Mesenchymal stem cell (in vitro differentiated cells and primary cell): Measurements from ENCODE around the gene RTRAF.

Experiments
- DNase-seq: peaks from one replicate; pipeline ENCODE4 v3.0.0-alpha.2; 2013
- H2AFZ ChIP-seq: one replicate; pipeline ENCODE4 v1.6.1; 2013; ENCODE audit warnings: low read depth, mild to moderate bottlenecking, control low read depth, inconsistent platforms, low read length, moderate library complexity
- H2AK5ac ChIP-seq: 2 replicates; pipeline ENCODE4 v1.6.1; 2013; ENCODE audit warnings: low read length, moderate library complexity, mild to moderate bottlenecking, inconsistent platforms; ENCODE audit not compliant: severe bottlenecking
- H2BK120ac ChIP-seq: one replicate; pipeline ENCODE4 v1.6.1; 2013; ENCODE audit warnings: low read depth, mild to moderate bottlenecking, inconsistent platforms, low read length, moderate library complexity
- H2BK12ac ChIP-seq, 2 experiments: one replicate each; pipeline ENCODE4 v1.6.1; 2013; ENCODE audit warnings: inconsistent platforms in 2 of 2, low read length in 2 of 2, mild to moderate bottlenecking in 2 of 2, moderate library complexity in 2 of 2, control low read depth in 1 of 2
- H2BK15ac ChIP-seq: one replicate; pipeline ENCODE4 v1.6.1; 2013; ENCODE audit warnings: mild to moderate bottlenecking, low read depth, inconsistent platforms; ENCODE audit not compliant: poor library complexity, severe bottlenecking
- H2BK5ac ChIP-seq: 2 replicates; pipeline ENCODE4 v1.6.1; 2013; ENCODE audit warnings: low read depth, mild to moderate bottlenecking, low read length, control low read depth, inconsistent platforms; ENCODE audit not compliant: poor library complexity, severe bottlenecking
- H3K14ac ChIP-seq, 2 experiments: one replicate each; pipeline ENCODE4 v1.6.1; 2013; ENCODE audit warnings: inconsistent platforms in 2 of 2, low read length in 2 of 2, control low read depth in 1 of 2, mild to moderate bottlenecking in 1 of 2, moderate library complexity in 1 of 2
- H3K18ac ChIP-seq, 2 experiments: one replicate each; pipeline ENCODE4 v1.6.1; 2013; ENCODE audit warnings: inconsistent platforms in 2 of 2, low read length in 2 of 2, control low read depth in 1 of 2, low read depth in 1 of 2, mild to moderate bottlenecking in 1 of 2
- H3K23ac ChIP-seq, 2 experiments: one replicate each; pipeline ENCODE4 v1.6.1; 2013; ENCODE audit warnings: inconsistent platforms in 2 of 2, low read length in 2 of 2, mild to moderate bottlenecking in 2 of 2, moderate library complexity in 2 of 2, control low read depth in 1 of 2
- H3K27ac ChIP-seq: 2 replicates; pipeline ENCODE4 v1.5.1; 2013; ENCODE audit warnings: mild to moderate bottlenecking, moderate library complexity, low read length, control low read depth, inconsistent platforms; ENCODE audit not compliant: poor library complexity, severe bottlenecking
- H3K27me3 ChIP-seq, 2 experiments: 2 replicates each; pipeline versions ENCODE4 v1.6.1 to v1.7.0; 2013; ENCODE audit warnings: low read length in 2 of 2, mild to moderate bottlenecking in 2 of 2, moderate library complexity in 2 of 2, control low read depth in 1 of 2, inconsistent platforms in 1 of 2; ENCODE audit not compliant: control insufficient read depth in 1 of 2, insufficient read depth in 1 of 2
- H3K36me3 ChIP-seq, 2 experiments: 2 replicates each; pipeline versions ENCODE4 v1.6.1 to v1.7.0; 2013; ENCODE audit warnings: low read length in 2 of 2, control low read depth in 1 of 2, inconsistent platforms in 1 of 2, low read depth in 1 of 2, mild to moderate bottlenecking in 1 of 2; ENCODE audit not compliant: insufficient read depth in 2 of 2, control insufficient read depth in 1 of 2
- H3K4ac ChIP-seq, 2 experiments: one replicate each; pipeline ENCODE4 v1.6.1; 2013; ENCODE audit warnings: inconsistent platforms in 2 of 2, low read length in 2 of 2, mild to moderate bottlenecking in 2 of 2, moderate library complexity in 2 of 2, control low read depth in 1 of 2, low read depth in 1 of 2
- H3K4me1 ChIP-seq: 2 replicates; pipeline ENCODE4 v1.6.1; 2013; ENCODE audit warnings: low read depth, low read length, control low read depth; ENCODE audit not compliant: control insufficient read depth, insufficient read depth
- H3K4me2 ChIP-seq: 2 replicates; pipeline ENCODE4 v1.6.1; 2013; ENCODE audit warnings: low read length, mild to moderate bottlenecking, inconsistent platforms; ENCODE audit not compliant: poor library complexity, severe bottlenecking
- H3K4me3 ChIP-seq, 2 experiments: 2 replicates each; pipeline versions ENCODE4 v1.5.1 to v1.7.0; 2013; ENCODE audit warnings: low read length in 2 of 2, mild to moderate bottlenecking in 2 of 2, control low read depth in 1 of 2, low read depth in 1 of 2; ENCODE audit not compliant: insufficient read depth in 1 of 2
- H3K79me1 ChIP-seq: replicated peaks from 2 replicates; pipeline ENCODE4 v1.6.1; 2013; ENCODE audit warnings: mild to moderate bottlenecking, control low read depth, low read length, inconsistent platforms; ENCODE audit not compliant: poor library complexity, severe bottlenecking
- H3K9ac ChIP-seq: 2 replicates; pipeline ENCODE4 v1.7.0; 2013; ENCODE audit warnings: mild to moderate bottlenecking, low read length, moderate library complexity
- H3K9me3 ChIP-seq: 2 replicates; pipeline ENCODE4 v1.7.0; 2013; ENCODE audit warnings: mild to moderate bottlenecking, low read length; ENCODE audit not compliant: control insufficient read depth
- H4K8ac ChIP-seq: one replicate; pipeline ENCODE4 v1.6.1; 2013; ENCODE audit warnings: inconsistent platforms, mild to moderate bottlenecking, low read length, moderate library complexity
- H4K91ac ChIP-seq: one replicate; pipeline ENCODE4 v1.6.1; 2013; ENCODE audit warnings: mild to moderate bottlenecking, low read length, inconsistent platforms
- WGBS: methylation state at CpG from one replicate; pipeline ENCODE4 v1.1.7; 2013; ENCODE audit warnings: mixed read lengths; 5-methylcytosine and 5-hydroxymethylcytosine counted together

RTRAF gene

DNA sequence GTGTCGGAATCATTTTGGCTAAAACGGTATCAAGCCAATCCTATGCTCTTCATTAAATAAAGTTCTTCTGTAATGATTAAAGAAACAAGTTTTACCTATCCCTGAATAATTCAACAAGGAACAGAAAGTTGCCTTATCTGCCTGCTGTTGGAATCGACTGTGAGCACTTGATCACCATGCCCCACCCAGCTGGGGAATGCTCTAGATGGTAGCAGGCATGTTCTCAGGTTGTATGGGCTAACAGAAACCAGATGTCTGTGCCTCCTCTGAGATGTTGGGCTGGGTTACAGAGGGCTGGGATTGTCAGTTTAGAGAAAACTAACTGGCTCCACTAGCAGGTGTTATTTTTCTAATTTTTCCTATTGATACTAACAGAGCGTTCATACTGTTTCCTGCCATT is 28.9 kb downstream of the RTRAF start:
- no peaks in the 10 kb centered on the region for H3K79me1 ChIP-seq
- H2BK5ac ChIP-seq, result no peak overlapping the region
- H3K4ac ChIP-seq, result no peak overlapping the region
- H3K27ac ChIP-seq, result no peak overlapping the region
- no peak overlapping the region for H3K4me3 ChIP-seq
- H4K8ac ChIP-seq, result no peak overlapping the region
- peaks cover 3 to 54% of the 10 kb centered on the region in 2 experiments for H3K36me3 ChIP-seq
- no peak overlapping the region for H2BK120ac ChIP-seq
- DNase-seq, result no peak
- H4K91ac ChIP-seq, result no peak overlapping the region
- no peak overlapping the region for H2AK5ac ChIP-seq
- no peaks in the 10 kb centered on the region for H3K4me1 ChIP-seq
- WGBS, result 90% methylated on average over 2 of the region's 4 CpGs
- no peak overlapping the region for H2BK12ac ChIP-seq
- H2AFZ ChIP-seq, result no peak overlapping the region
- H3K9me3 ChIP-seq, result no peaks in the 10 kb centered on the region
- H3K9ac ChIP-seq, result no peak overlapping the region
- H3K18ac ChIP-seq, result no peak overlapping the region
- H3K4me2 ChIP-seq, result no peak overlapping the region
- H3K23ac ChIP-seq, result no peak overlapping the region
- no peak overlapping the region for H3K14ac ChIP-seq
- H3K27me3 ChIP-seq, result peaks cover 0 to 11% of the 10 kb centered on the region in 2 experiments
- no peak overlapping the region for H2BK15ac ChIP-seq

DNA sequence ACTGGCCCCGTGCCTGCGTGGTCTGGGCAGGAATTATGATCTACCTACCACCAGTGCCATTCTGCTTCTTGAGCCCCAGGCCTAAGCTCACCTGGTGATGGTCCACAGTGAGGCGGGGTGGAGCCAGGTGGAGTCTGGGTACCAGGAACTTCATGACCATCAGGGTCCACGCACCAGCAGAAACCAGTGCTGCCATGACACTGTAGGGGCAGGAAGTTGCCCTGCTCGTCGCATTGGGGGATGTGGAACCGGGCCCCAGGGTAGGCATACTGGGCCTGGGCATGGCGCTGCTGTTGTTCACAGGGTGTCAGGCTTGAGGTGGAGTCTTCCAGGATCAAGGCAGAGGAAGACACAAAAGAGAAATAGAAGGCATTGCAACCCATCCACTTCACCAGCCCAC is 29.6 kb downstream of the RTRAF start:
- H2BK15ac ChIP-seq, result no peak overlapping the region
- H2AFZ ChIP-seq, result no peak overlapping the region
- DNase-seq, result no peak
- H2AK5ac ChIP-seq, result no peak overlapping the region
- H3K36me3 ChIP-seq, result peaks cover 3 to 47% of the 10 kb centered on the region in 2 experiments
- no peak overlapping the region for H3K4me2 ChIP-seq
- no peak overlapping the region for H3K18ac ChIP-seq
- H2BK120ac ChIP-seq, result no peak overlapping the region
- no peaks in the 10 kb centered on the region for H3K79me1 ChIP-seq
- no peak overlapping the region for H3K4me3 ChIP-seq
- over 99% methylated on average over 8 of the region's 8 CpGs for WGBS
- no peak overlapping the region for H3K23ac ChIP-seq
- peak overlapping the region in 1 of 2 experiments; percentile 32 for H2BK12ac ChIP-seq
- H3K4me1 ChIP-seq, result no peaks in the 10 kb centered on the region
- H3K9ac ChIP-seq, result no peak overlapping the region
- H4K91ac ChIP-seq, result peak overlapping the region; percentile 43
- no peaks in the 10 kb centered on the region for H3K9me3 ChIP-seq
- H3K27ac ChIP-seq, result no peak overlapping the region
- H3K4ac ChIP-seq, result no peak overlapping the region
- no peak overlapping the region for H2BK5ac ChIP-seq
- H3K27me3 ChIP-seq, result peaks cover 0 to 11% of the 10 kb centered on the region in 2 experiments
- no peak overlapping the region for H3K14ac ChIP-seq
- H4K8ac ChIP-seq, result no peak overlapping the region

DNA sequence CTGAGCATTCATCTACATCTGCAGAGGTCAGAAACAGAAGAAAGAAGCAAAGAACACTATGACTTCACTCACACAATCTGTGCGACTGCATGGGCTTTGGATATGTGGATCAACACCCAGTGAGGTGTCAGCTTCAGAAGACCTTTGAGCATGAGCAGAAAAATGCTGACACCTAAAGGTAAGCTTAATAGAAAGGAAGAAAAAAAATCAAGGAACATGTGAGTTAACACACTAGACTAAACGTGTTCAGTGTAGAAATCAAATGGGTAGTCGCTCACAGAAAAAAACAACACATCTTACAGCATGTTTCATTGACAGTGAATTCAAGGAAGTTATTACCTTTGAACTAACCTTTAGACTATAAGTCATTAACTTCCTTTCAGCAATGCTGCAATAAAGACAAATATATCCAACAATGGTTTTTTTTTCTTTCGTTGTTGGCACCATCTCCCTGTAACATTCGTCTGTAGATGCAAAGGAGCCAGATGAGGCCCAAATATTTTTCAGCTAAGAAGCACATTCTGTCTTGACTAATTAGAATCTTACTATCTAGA is 30.9 kb downstream of the RTRAF start:
- no peak for DNase-seq
- no peak overlapping the region for H2AK5ac ChIP-seq
- peak overlapping the region in 1 of 2 experiments; percentile 49 for H2BK12ac ChIP-seq
- H3K14ac ChIP-seq, result no peak overlapping the region
- H4K8ac ChIP-seq, result peak overlapping the region; percentile 48
- no peak overlapping the region for H2BK15ac ChIP-seq
- H3K9me3 ChIP-seq, result no peaks in the 10 kb centered on the region
- H3K4me3 ChIP-seq, result no peak overlapping the region
- peaks cover 0 to 11% of the 10 kb centered on the region in 2 experiments for H3K27me3 ChIP-seq
- no peak overlapping the region for H3K23ac ChIP-seq
- no peak overlapping the region for H3K9ac ChIP-seq
- H2BK5ac ChIP-seq, result no peak overlapping the region
- WGBS, result 92% methylated on average over 5 of the region's 5 CpGs
- no peak overlapping the region for H4K91ac ChIP-seq
- peaks cover 0 to 34% of the 10 kb centered on the region in 2 experiments for H3K36me3 ChIP-seq
- no peak overlapping the region for H3K4ac ChIP-seq
- H3K4me2 ChIP-seq, result no peak overlapping the region
- no peaks in the 10 kb centered on the region for H3K4me1 ChIP-seq
- no peak overlapping the region for H2BK120ac ChIP-seq
- no peak overlapping the region for H3K27ac ChIP-seq
- no peak overlapping the region for H3K18ac ChIP-seq
- no peaks in the 10 kb centered on the region for H3K79me1 ChIP-seq
- H2AFZ ChIP-seq, result no peak overlapping the region

DNA sequence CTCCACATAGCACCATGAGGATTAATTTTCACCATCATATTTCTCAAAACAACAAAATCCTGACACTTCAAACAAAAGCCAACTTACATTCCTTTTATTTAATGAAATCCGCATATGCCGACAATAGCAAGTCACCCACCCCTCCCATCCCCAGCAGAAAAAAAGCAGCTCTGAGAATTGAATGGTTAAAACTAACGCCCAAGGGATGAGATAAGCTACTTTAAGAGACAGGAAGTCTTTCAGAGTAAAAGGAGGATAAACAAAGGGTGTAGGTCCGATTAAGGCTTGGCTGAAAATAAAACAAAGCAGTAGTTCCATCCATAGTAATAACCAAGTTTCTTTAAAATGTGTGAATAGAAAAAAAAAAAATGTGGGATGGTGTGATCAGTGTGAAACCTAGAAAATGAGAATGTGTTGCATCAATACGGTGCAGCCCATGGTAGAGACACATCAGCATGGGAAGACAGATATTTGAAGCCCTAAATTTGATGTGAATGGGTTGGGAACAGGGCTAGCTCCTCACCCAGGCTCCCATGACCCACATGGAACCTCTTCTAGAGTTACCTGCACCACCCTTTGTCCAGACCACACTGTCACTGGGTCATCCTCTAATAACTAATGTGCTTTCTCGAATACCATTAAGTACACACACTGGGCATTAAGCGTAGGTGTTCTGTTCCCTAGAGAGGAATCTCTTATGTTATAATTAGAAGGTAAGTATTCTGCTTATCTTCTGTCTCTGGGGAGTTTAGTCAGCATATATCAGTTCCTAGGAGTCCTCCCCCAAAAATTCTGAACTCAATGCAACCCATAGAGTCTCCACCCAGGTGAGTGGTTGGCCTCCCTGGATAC is 31.7 kb downstream of the RTRAF start:
- Histone ChIP-seq H3K4me1 (peaks cover 3% of the 10 kb centered on the region), H3K4me2 (no peak overlapping the region), H4K91ac (peak overlapping the region; percentile 34), H2BK12ac (peak overlapping the region; percentile 21 to 34), H3K14ac (no peak overlapping the region), H3K9me3 (no peaks in the 10 kb centered on the region), H3K18ac (peak overlapping the region; percentile 19 to 54), H3K27me3 (peaks cover 0 to 9% of the 10 kb centered on the region in 2 experiments), H2BK120ac (no peak overlapping the region), H3K23ac (no peak overlapping the region), H3K27ac (no peak overlapping the region), H2AK5ac (no peak overlapping the region), H2AFZ (no peak overlapping the region), H2BK5ac (no peak overlapping the region), H4K8ac (peak overlapping the region; percentile 12), H3K4ac (peak overlapping the region in 1 of 2 experiments; percentile 14), H3K4me3 (no peak overlapping the region), H2BK15ac (no peak overlapping the region), H3K36me3 (peaks cover 0 to 33% of the 10 kb centered on the region in 2 experiments), H3K79me1 (no peaks in the 10 kb centered on the region), H3K9ac (no peak overlapping the region)
- 51% methylated on average over 5 of the region's 7 CpGs for WGBS
- DNase-seq, result no peak
